HG03025 (cell line): Measurements from ENCODE around the gene EFCAB6.

Experiments used
- ATAC-seq: cut with Tn5 transposase; IDR thresholded peaks from one replicate; pipeline ENCODE4 v1.9.1; 2021; ENCODE audit warnings: mild to moderate bottlenecking, moderate library complexity; ENCODE audit not compliant: unreplicated experiment, low FRiP score

The EFCAB6 gene

GRCh38 chr22:43555561-43556515 lies 256.3 kb downstream of the EFCAB6 start:
- ATAC-seq: no peak

GRCh38 chr22:43554694-43555365 lies 257.3 kb downstream of the EFCAB6 start:
- no peak for ATAC-seq

GRCh38 chr22:43554259-43554636 lies 257.9 kb downstream of the EFCAB6 start:
- no peak for ATAC-seq

GRCh38 chr22:43553451-43554258 lies 258.4 kb downstream of the EFCAB6 start:
- no peak for ATAC-seq

- ATAC-seq: no peak
These were observed 261.4 kb downstream of the EFCAB6 start for GRCh38 chr22:43550672-43551071.

GRCh38 chr22:43550024-43550620 lies 262.0 kb downstream of the EFCAB6 start:
- no peak for ATAC-seq

GRCh38 chr22:43546186-43546585 lies 265.9 kb downstream of the EFCAB6 start:
- no peak for ATAC-seq

GRCh38 chr22:43544289-43544673 lies 267.8 kb downstream of the EFCAB6 start:
- no peak for ATAC-seq

- ATAC-seq: no peak
These were observed 268.4 kb downstream of the EFCAB6 start for GRCh38 chr22:43543522-43544288.

GRCh38 chr22:43542681-43543521 lies 269.2 kb downstream of the EFCAB6 start:
- ATAC-seq: no peak

- no peak for ATAC-seq
These were observed 270.4 kb downstream of the EFCAB6 start for GRCh38 chr22:43541462-43542407.

- no peak for ATAC-seq
These were observed 271.1 kb downstream of the EFCAB6 start for GRCh38 chr22:43541022-43541421.

GRCh38 chr22:43540529-43540923 lies 271.6 kb downstream of the EFCAB6 start:
- no peak for ATAC-seq

- ATAC-seq: no peak
These were observed 272.3 kb downstream of the EFCAB6 start for GRCh38 chr22:43539572-43540528.

- no peak for ATAC-seq
These were observed 275.0 kb downstream of the EFCAB6 start for GRCh38 chr22:43537019-43537585.

GRCh38 chr22:43535741-43536140 lies 276.4 kb downstream of the EFCAB6 start:
- no peak for ATAC-seq
